Measurements from ENCODE around the gene KCTD19.

KCTD19 gene

GRCh38 chr16:67258161-67258835 is 68.2 kb downstream of the KCTD19 start:
- DNase-seq (ENCODE audit: low read depth in 2 of 2) = no peak

GRCh38 chr16:67257486-67258160 is 68.9 kb downstream of the KCTD19 start:
- no peak for DNase-seq (ENCODE audit: low read depth in 2 of 2)

- no peak for DNase-seq (ENCODE audit: low read depth in 2 of 2)
Observed at GRCh38 chr16:67256701-67257230, 69.8 kb downstream of the KCTD19 start.

- DNase-seq (ENCODE audit: low read depth in 2 of 2) = no peak
Observed at GRCh38 chr16:67255553-67256221, 70.9 kb downstream of the KCTD19 start.

- DNase-seq (ENCODE audit: low read depth in 2 of 2) = no peak
Observed at GRCh38 chr16:67254801-67255552, 71.6 kb downstream of the KCTD19 start.

- no peak for DNase-seq (ENCODE audit: low read depth in 2 of 2)
Observed at GRCh38 chr16:67252609-67253497, 73.7 kb downstream of the KCTD19 start.

GRCh38 chr16:67250045-67250327 is 76.6 kb downstream of the KCTD19 start:
- no peak for DNase-seq (ENCODE audit: low read depth in 2 of 2)

GRCh38 chr16:67249178-67250044 is 77.1 kb downstream of the KCTD19 start:
- DNase-seq (ENCODE audit: low read depth in 2 of 2) = no peak

- no peak for DNase-seq (ENCODE audit: low read depth in 2 of 2)
Observed at GRCh38 chr16:67248401-67249177, 78.0 kb downstream of the KCTD19 start, which contains the start of gene SLC9A5. SLC9A5 (plus strand) TSS chr16:67248979; CDS start chr16:67249015, 36 bp downstream.

GRCh38 chr16:67248073-67248400 is 78.5 kb downstream of the KCTD19 start:
- no peak for DNase-seq (ENCODE audit: low read depth in 2 of 2)

- DNase-seq (ENCODE audit: low read depth in 2 of 2) = peak; percentile 87 to 96
Observed at GRCh38 chr16:67247192-67248072, 79.1 kb downstream of the KCTD19 start, which contains the start of gene FHOD1. FHOD1 (minus strand) TSS chr16:67247481; CDS start chr16:67247410, 71 bp downstream.

GRCh38 chr16:67246756-67247191 is 79.8 kb downstream of the KCTD19 start:
- peak in 1 of 2 donors; percentile 29 for DNase-seq (ENCODE audit: low read depth in 2 of 2)

GRCh38 chr16:67246081-67246755 is 80.3 kb downstream of the KCTD19 start:
- DNase-seq (ENCODE audit: low read depth in 2 of 2) = no peak

- no peak for DNase-seq (ENCODE audit: low read depth in 2 of 2)
Observed at GRCh38 chr16:67245674-67246080, 80.9 kb downstream of the KCTD19 start.

GRCh38 chr16:67245186-67245585 is 81.4 kb downstream of the KCTD19 start:
- DNase-seq (ENCODE audit: low read depth in 2 of 2) = no peak

- peak; percentile 48 to 52 for DNase-seq (ENCODE audit: low read depth in 2 of 2)
Observed at GRCh38 chr16:67244387-67245185, 82.0 kb downstream of the KCTD19 start.

GRCh38 chr16:67243481-67243880 is 83.1 kb downstream of the KCTD19 start:
- no peak for DNase-seq (ENCODE audit: low read depth in 2 of 2)

Data from stimulated activated CD4-positive, alpha-beta T cell treated with anti-CD3 and anti-CD28 coated beads, Interleukin-1b, Interleukin-23, amount 100 ng/mL, for 1 hour (primary cell).